HG03469 (cell line): Measurements from ENCODE around the gene MCM3AP.
"Not testable (repeated sequence)": the region's sequence is repeated elsewhere in the genome, so short reads cannot be mapped to it uniquely, and the experiment has no call there.

Experiments used
- ATAC-seq: cut with Tn5 transposase; IDR thresholded peaks from one replicate; pipeline ENCODE4 v1.9.1; 2021; ENCODE audit warnings: mild to moderate bottlenecking, moderate library complexity, moderate number of reproducible peaks; ENCODE audit not compliant: unreplicated experiment

Gene MCM3AP

GRCh38 chr21:46245213-46245915 lies 40.0 kb downstream of the MCM3AP start:
- no peak for ATAC-seq

GRCh38 chr21:46244602-46245001 lies 40.8 kb downstream of the MCM3AP start:
- no peak for ATAC-seq

GRCh38 chr21:46243960-46244361 lies 41.5 kb downstream of the MCM3AP start:
- ATAC-seq: no peak

GRCh38 chr21:46243325-46243724 lies 42.1 kb downstream of the MCM3AP start:
- no peak for ATAC-seq

GRCh38 chr21:46241577-46241976 lies 43.8 kb downstream of the MCM3AP start:
- ATAC-seq: not testable (repeated sequence)

GRCh38 chr21:46239817-46240325 lies 45.5 kb downstream of the MCM3AP start:
- no peak for ATAC-seq

GRCh38 chr21:46237474-46237873 lies 47.9 kb downstream of the MCM3AP start:
- no peak for ATAC-seq

- no peak for ATAC-seq
Measured at GRCh38 chr21:46234436-46234950, 50.9 kb downstream of the MCM3AP start.

GRCh38 chr21:46229923-46230260 lies 55.5 kb downstream of the MCM3AP start:
- no peak for ATAC-seq

- ATAC-seq: no peak
Measured at GRCh38 chr21:46229133-46229922, 56.1 kb downstream of the MCM3AP start.

GRCh38 chr21:46228345-46229051 lies 56.9 kb downstream of the MCM3AP start, which contains the start of gene LSS:
TSS of gene LSS (minus strand) at chr21:46228774. CDS start at chr21:46228745, 29 bp downstream.
- peak; percentile 53 for ATAC-seq

GRCh38 chr21:46227811-46228344 lies 57.5 kb downstream of the MCM3AP start:
- no peak for ATAC-seq

- no peak for ATAC-seq
Measured at GRCh38 chr21:46226920-46227599, 58.4 kb downstream of the MCM3AP start.

GRCh38 chr21:46226146-46226545 lies 59.3 kb downstream of the MCM3AP start:
- ATAC-seq: no peak

GRCh38 chr21:46223661-46224060 lies 61.8 kb downstream of the MCM3AP start:
- not testable (repeated sequence) for ATAC-seq

- no peak for ATAC-seq
Measured at GRCh38 chr21:46223217-46223616, 62.2 kb downstream of the MCM3AP start.

GRCh38 chr21:46222436-46223116 lies 62.8 kb downstream of the MCM3AP start:
- ATAC-seq: no peak

GRCh38 chr21:46221664-46222435 lies 63.6 kb downstream of the MCM3AP start:
- no peak for ATAC-seq

- no peak for ATAC-seq
Measured at GRCh38 chr21:46220847-46221246, 64.6 kb downstream of the MCM3AP start.
